SU-DHL-6 (cell line): Measurements from ENCODE around the gene FAM131B.

ENCODE experiments used
- H2AFZ ChIP-seq: fragments of 200-600 bp; sonication (generic); 2 replicates; pipeline ENCODE4 v1.6.1; 2014; ENCODE audit warnings: low read depth, mild to moderate bottlenecking, moderate library complexity, mixed read lengths, antibody characterized with exemption, low read length; ENCODE audit not compliant: severe bottlenecking
- H3F3A ChIP-seq: fragments of 200-600 bp; shearing (Covaris generic); 2 replicates; pipeline ENCODE4 v1.6.0; 2016; ENCODE audit warnings: antibody characterized with exemption, mild to moderate bottlenecking; ENCODE audit not compliant: insufficient read depth
- H3K27ac ChIP-seq: fragments of 200-600 bp; sonication (generic); 2 replicates; pipeline ENCODE4 v1.5.1; 2016; ENCODE audit warnings: low read depth, mild to moderate bottlenecking, low read length, moderate library complexity, mixed read lengths
- H3K27me3 ChIP-seq: fragments of 200-600 bp; sonication (generic), shearing (Covaris generic); 2 replicates; pipeline ENCODE4 v1.6.0; 2014; ENCODE audit warnings: mild to moderate bottlenecking, low read length
- H3K36me3 ChIP-seq: fragments of 200-600 bp; sonication (generic); 2 replicates; pipeline ENCODE4 v1.6.1; 2014; ENCODE audit warnings: mild to moderate bottlenecking, low read length, mixed read lengths
- H3K4me2 ChIP-seq: fragments of 300-600, 200-600 bp; shearing (Covaris generic), sonication (generic); 2 replicates; pipeline ENCODE4 v1.6.0; 2014; ENCODE audit warnings: low read length, low read depth, mild to moderate bottlenecking; ENCODE audit not compliant: poor library complexity, severe bottlenecking
- H3K4me3 ChIP-seq: fragments of 200-600 bp; sonication (generic); 2 replicates; pipeline ENCODE4 v1.5.1; 2014; ENCODE audit warnings: antibody characterized with exemption, low read length, mild to moderate bottlenecking, mixed read lengths; ENCODE audit not compliant: insufficient read depth, poor library complexity, severe bottlenecking
- H3K79me2 ChIP-seq: fragments of 200-600 bp; sonication (generic); 2 replicates; pipeline ENCODE4 v1.6.1; 2014; ENCODE audit warnings: mild to moderate bottlenecking, low read length, moderate library complexity; ENCODE audit not compliant: insufficient read depth
- H3K9ac ChIP-seq: fragments of 200-600 bp; sonication (generic); 2 replicates; pipeline ENCODE4 v1.7.0; 2014; ENCODE audit warnings: mild to moderate bottlenecking, low read length
- H3K9me2 ChIP-seq: fragments of 200-600 bp; sonication (generic); replicated peaks from 2 replicates; pipeline ENCODE4 v1.6.1; 2014; ENCODE audit warnings: low read length; ENCODE audit not compliant: insufficient read depth
- H3K9me3 ChIP-seq: fragments of 200-600 bp; sonication (generic); 2 replicates; pipeline ENCODE4 v1.6.1; 2014; ENCODE audit warnings: low read length, mixed read lengths; ENCODE audit not compliant: insufficient read depth
- H4K20me1 ChIP-seq: fragments of 200-600 bp; sonication (generic); 2 replicates; pipeline ENCODE4 v1.6.1; 2014; ENCODE audit warnings: low read depth, mild to moderate bottlenecking, antibody characterized with exemption, low read length, moderate library complexity, mixed read lengths
- EZH2phosphoT487 ChIP-seq: fragments of 200-600 bp; sonication (generic), shearing (Covaris generic); conservative IDR thresholded peaks from 2 replicates; pipeline ENCODE4 v1.6.1; 2018; ENCODE audit warnings: mild to moderate bottlenecking, antibody characterized with exemption, low read length, moderate library complexity, mixed read lengths
- TF ChIP-seq, protein P1 (sequence below): fragments of 200-600 bp; sonication (generic); IDR thresholded peaks from one replicate; pipeline ENCODE4 v1.5.1; 2017; ENCODE audit warnings: antibody characterized with exemption, mild to moderate bottlenecking, low read length, moderate library complexity; ENCODE audit not compliant: insufficient read depth, poor library complexity, severe bottlenecking

Gene FAM131B

DNA sequence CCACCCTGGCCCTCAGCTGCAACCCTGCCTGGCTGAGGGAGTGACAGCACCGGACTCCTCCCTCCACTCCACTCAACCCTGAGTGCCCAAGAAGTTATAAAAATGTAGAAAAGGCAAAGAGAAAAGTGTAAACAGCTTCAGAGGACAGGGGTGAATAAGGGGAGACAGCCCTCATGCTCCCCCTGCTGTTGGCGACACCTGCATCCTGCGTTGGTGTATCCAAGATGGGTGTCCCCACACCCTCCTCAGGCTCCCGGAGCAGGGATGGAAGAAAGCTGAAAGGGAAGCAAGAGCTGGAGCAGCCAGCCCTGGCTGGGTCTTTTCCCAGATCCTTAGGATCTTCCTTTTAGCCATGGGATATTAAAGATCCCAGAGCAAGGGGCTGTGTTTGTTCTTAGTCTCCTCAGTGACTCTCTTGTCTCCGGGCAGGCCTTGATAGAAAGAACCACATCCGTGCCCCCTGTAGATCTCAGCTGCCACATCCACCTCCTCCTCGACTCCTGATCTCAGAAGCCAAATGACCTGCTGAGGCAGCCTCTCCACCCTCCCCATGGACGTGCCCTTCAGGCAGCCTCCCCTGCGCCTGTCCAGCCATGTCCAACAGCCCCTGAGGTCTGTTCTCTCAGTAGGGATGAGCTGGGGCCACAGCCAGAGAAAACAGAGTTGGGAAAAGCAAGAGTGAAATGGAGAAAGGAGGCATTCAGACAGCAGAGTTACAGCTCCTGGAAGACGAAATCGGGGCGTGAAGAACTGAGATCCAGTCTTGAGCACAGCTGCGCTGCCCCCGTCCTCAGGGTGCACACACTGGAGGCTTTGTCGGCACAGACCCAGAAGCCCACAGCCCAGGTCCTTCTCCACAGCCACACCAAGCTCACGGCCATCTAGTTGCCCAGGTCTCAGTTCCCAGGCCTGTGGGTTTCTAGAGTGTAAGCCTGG is 6.8 kb downstream of the FAM131B start:
- H3K27me3 ChIP-seq, result no peaks in the 10 kb centered on the region
- H3K79me2 ChIP-seq, result no peaks in the 10 kb centered on the region
- H3F3A ChIP-seq, result no peaks in the 10 kb centered on the region
- H3K4me2 ChIP-seq, result no peak overlapping the region
- H3K9me2 ChIP-seq, result no peaks in the 10 kb centered on the region
- TF ChIP-seq, protein P1, sequence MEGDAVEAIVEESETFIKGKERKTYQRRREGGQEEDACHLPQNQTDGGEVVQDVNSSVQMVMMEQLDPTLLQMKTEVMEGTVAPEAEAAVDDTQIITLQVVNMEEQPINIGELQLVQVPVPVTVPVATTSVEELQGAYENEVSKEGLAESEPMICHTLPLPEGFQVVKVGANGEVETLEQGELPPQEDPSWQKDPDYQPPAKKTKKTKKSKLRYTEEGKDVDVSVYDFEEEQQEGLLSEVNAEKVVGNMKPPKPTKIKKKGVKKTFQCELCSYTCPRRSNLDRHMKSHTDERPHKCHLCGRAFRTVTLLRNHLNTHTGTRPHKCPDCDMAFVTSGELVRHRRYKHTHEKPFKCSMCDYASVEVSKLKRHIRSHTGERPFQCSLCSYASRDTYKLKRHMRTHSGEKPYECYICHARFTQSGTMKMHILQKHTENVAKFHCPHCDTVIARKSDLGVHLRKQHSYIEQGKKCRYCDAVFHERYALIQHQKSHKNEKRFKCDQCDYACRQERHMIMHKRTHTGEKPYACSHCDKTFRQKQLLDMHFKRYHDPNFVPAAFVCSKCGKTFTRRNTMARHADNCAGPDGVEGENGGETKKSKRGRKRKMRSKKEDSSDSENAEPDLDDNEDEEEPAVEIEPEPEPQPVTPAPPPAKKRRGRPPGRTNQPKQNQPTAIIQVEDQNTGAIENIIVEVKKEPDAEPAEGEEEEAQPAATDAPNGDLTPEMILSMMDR, result no peak
- no peak for TF ChIP-seq EZH2phosphoT487
- H3K4me3 ChIP-seq, result no peak overlapping the region
- no peak overlapping the region for H3K27ac ChIP-seq
- H3K36me3 ChIP-seq, result no peaks in the 10 kb centered on the region
- H4K20me1 ChIP-seq, result no peaks in the 10 kb centered on the region
- no peaks in the 10 kb centered on the region for H3K9me3 ChIP-seq
- H3K9ac ChIP-seq, result no peak overlapping the region
- H2AFZ ChIP-seq, result no peak overlapping the region

DNA sequence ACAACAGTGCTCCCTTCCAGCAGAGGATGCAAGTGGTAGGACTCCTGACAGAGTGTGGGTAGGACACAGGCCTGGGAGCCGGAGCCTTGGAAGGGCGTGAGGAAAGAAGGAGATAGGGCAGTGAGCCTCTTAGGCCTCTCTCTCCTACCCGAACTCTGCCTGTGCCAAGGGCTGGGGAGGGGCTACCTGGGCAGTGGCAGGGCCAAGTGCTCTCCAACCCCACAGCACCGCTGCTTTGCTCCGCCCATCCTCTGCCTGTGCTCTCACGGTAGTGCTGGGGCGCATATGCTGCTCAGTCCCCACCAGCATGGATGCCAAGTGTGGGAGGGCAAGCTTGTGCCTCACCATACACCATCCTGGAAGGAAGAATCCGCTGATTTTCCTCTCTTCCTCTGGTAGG is 7.5 kb downstream of the FAM131B start:
- no peaks in the 10 kb centered on the region for H4K20me1 ChIP-seq
- H3F3A ChIP-seq, result no peaks in the 10 kb centered on the region
- H3K36me3 ChIP-seq, result no peaks in the 10 kb centered on the region
- H3K9me2 ChIP-seq, result no peaks in the 10 kb centered on the region
- no peak overlapping the region for H3K4me3 ChIP-seq
- H3K9ac ChIP-seq, result no peak overlapping the region
- no peak overlapping the region for H3K27ac ChIP-seq
- no peak overlapping the region for H3K4me2 ChIP-seq
- H3K79me2 ChIP-seq, result no peaks in the 10 kb centered on the region
- H3K9me3 ChIP-seq, result no peaks in the 10 kb centered on the region
- TF ChIP-seq, protein P1, result no peak
- no peaks in the 10 kb centered on the region for H3K27me3 ChIP-seq
- no peak overlapping the region for H2AFZ ChIP-seq

DNA sequence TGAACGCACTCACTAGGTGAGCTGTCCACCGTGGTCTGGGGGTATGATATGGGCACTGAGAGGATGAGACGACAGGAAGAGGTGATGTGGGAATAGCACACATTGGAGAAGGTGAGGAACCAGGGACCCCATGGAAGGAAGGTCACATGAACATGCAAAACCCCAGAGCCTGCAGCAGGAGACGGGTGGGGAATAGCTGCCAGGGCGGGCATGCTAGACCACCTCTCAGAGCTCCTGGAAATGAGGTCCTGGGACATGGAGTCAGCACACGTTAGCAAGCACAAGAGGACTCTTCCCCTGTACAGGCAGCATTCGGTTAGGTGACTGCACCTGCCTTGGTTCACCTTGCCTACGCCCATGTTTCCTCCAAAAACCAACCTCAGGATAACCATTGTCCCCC is 8.1 kb downstream of the FAM131B start:
- Histone ChIP-seq H3K36me3 (no peaks in the 10 kb centered on the region), H3K4me3 (no peak overlapping the region), H3F3A (no peaks in the 10 kb centered on the region), H3K27me3 (no peaks in the 10 kb centered on the region), H3K4me2 (no peak overlapping the region), H3K9me2 (no peaks in the 10 kb centered on the region), H3K9me3 (no peaks in the 10 kb centered on the region), H3K79me2 (no peaks in the 10 kb centered on the region), H2AFZ (no peak overlapping the region), H3K9ac (no peak overlapping the region), H3K27ac (no peak overlapping the region), H4K20me1 (no peaks in the 10 kb centered on the region)
- no peak for TF ChIP-seq EZH2phosphoT487
- TF ChIP-seq, protein P1, result no peak
